Kidney (tissue), 14 donors: ENCODE results near the gene SNRPF. TPM values are rescaled to one million over a fixed set of nuclear protein-coding genes. Genes with fewer than 3 reads are reported as not detected.
"Not testable (repeated sequence)": the region's sequence is repeated elsewhere in the genome, so short reads cannot be mapped to it uniquely, and the experiment has no call there.

Source experiments
- DNase-seq, 5 donors: peaks; one replicate each; pipeline ENCODE4 v3.0.0-alpha.2; 2013 to 2020
- FAIRE-seq: peaks from 2 replicates; lab custom pipeline; 2012; peaks lifted over from hg19 to GRCh38; lab: Jason Lieb, UNC
- H3K27ac ChIP-seq, 2 donors: one replicate each; pipeline ENCODE4 v1.7.0; 2013; ENCODE audit warnings: low read depth in 2 of 2, low read length in 2 of 2, inconsistent platforms in 1 of 2
- H3K27me3 ChIP-seq: one replicate; pipeline ENCODE4 v1.7.1; 2013; ENCODE audit warnings: low read length, inconsistent platforms; ENCODE audit not compliant: control insufficient read depth, insufficient read depth
- H3K36me3 ChIP-seq, 3 donors: one replicate each; pipeline versions ENCODE4 v1.7.0 to v1.7.1; 2013; ENCODE audit warnings: low read length in 3 of 3, control low read depth in 1 of 3, inconsistent platforms in 1 of 3; ENCODE audit not compliant: insufficient read depth in 3 of 3, control insufficient read depth in 2 of 3
- H3K4me1 ChIP-seq, 3 donors: one replicate each; pipeline versions ENCODE4 v1.7.0 to v1.7.1; 2013; ENCODE audit warnings: low read length in 3 of 3, inconsistent platforms in 1 of 3, low read depth in 1 of 3; ENCODE audit not compliant: control insufficient read depth in 2 of 3, insufficient read depth in 2 of 3
- H3K4me3 ChIP-seq, 3 donors: one replicate each; pipeline versions ENCODE4 v1.7.0 to v1.8.1; 2013; ENCODE audit warnings: low read length in 3 of 3, control low read depth in 1 of 3, inconsistent platforms in 1 of 3
- H3K9ac ChIP-seq, 3 donors: one replicate each; pipeline versions ENCODE4 v1.7.0 to v1.7.1; 2013; ENCODE audit warnings: low read length in 3 of 3, control low read depth in 1 of 3, inconsistent platforms in 1 of 3
- H3K9me3 ChIP-seq, 3 donors: one replicate each; pipeline versions ENCODE4 v1.7.0 to v1.7.1; 2013; ENCODE audit warnings: low read length in 3 of 3, control low read depth in 1 of 3, inconsistent platforms in 1 of 3; ENCODE audit not compliant: control insufficient read depth in 2 of 3, insufficient read depth in 1 of 3
- intact Hi-C: fragments of 100-400 bp; cut with DNase I; formaldehyde crosslinking; loops from one replicate; pipeline ENCODE4 v1.11.1; 2022
- polyA plus RNA-seq: library from polyadenylated mRNA; stranded (reverse); fragments of 350-450 nt; fragmentation: Illumina TruSeq; extraction: RNeasy Lipid Tissue Mini Kit (QIAGEN cat#74804); gene quantifications from one replicate; pipeline ENCODE4 v1.2.3, GENCODE V29; 2014; ENCODE audit warnings: low read depth, low replicate concordance; ENCODE audit not compliant: insufficient read depth
- total RNA-seq: library from RNA; stranded (reverse); fragmentation: NEBNext Ultra II Directional; extraction: Animal tissue kit (Norgen Biotek cat#: 25700); gene quantifications from one replicate; pipeline ENCODE4 v1.2.1, GENCODE V29; 2021
- TF ChIP-seq, protein P1 (sequence below): IDR thresholded peaks from 3 replicates; pipeline ENCODE4 v1.5.1; 2012; ENCODE audit warnings: mild to moderate bottlenecking, moderate library complexity, borderline replicate concordance; ENCODE audit not compliant: insufficient read depth; ENCODE audit errors: extremely low read depth
- donor health status: control.
- donor health status: control.
- donor health status: control.
- donor health status: control.
- donor health status: control.
- donor health status: DM: yes; HTN: yes; CAD: no.
- donor health status: Normal renal cell carcinoma (clear cell type).

The SNRPF gene
- total and polyA plus RNA-seq, 2 donors from 2014 or later = 17.7 to 42.1 TPM

DNA sequence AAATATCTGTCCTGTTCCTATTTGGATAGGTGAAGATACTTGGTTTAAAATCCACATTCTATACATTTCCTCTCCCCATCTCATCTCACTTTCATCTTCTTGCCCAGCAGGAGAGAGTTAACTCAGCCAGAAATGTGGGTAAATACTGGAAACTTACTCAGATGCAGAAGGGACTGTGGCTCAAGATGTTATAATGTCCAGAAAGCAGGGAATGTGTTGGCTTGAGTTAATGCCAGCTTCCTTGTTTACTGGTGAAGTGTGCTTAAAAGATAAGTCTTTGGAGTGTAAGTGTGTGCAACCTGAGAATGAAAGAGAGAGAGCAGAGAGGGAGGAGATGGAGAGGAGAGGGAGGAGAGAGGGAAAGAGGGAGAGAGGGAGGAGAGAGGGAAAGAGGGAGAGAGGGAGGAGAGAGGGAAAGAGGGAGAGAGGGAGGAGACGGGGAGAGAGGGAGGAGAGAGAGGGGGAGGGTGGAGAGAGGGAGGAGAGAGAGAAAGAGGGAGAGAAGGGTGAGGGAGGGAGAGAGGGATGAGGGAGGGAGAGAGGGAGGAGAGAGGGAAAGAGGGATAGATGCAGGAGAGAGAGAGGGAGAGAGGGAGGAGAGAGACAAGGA lies 22.0 kb upstream of the SNRPF start:
- H3K36me3 ChIP-seq = no peaks in the 10 kb centered on the region
- H3K9ac ChIP-seq = no peak overlapping the region
- FAIRE-seq (no peak), DNase-seq (peak in 1 of 5 donors; percentile 11)
- H3K4me1 ChIP-seq = peaks cover 0 to 2% (median 0%) of the 10 kb centered on the region in 3 donors
- H3K4me3 ChIP-seq = no peak overlapping the region
- TF ChIP-seq, protein P1, sequence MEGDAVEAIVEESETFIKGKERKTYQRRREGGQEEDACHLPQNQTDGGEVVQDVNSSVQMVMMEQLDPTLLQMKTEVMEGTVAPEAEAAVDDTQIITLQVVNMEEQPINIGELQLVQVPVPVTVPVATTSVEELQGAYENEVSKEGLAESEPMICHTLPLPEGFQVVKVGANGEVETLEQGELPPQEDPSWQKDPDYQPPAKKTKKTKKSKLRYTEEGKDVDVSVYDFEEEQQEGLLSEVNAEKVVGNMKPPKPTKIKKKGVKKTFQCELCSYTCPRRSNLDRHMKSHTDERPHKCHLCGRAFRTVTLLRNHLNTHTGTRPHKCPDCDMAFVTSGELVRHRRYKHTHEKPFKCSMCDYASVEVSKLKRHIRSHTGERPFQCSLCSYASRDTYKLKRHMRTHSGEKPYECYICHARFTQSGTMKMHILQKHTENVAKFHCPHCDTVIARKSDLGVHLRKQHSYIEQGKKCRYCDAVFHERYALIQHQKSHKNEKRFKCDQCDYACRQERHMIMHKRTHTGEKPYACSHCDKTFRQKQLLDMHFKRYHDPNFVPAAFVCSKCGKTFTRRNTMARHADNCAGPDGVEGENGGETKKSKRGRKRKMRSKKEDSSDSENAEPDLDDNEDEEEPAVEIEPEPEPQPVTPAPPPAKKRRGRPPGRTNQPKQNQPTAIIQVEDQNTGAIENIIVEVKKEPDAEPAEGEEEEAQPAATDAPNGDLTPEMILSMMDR = no peak
- H3K27me3 ChIP-seq = no peaks in the 10 kb centered on the region
- H3K9me3 ChIP-seq = no peaks in the 10 kb centered on the region
- H3K27ac ChIP-seq = no peak overlapping the region
- intact Hi-C loops = no loop called here

DNA sequence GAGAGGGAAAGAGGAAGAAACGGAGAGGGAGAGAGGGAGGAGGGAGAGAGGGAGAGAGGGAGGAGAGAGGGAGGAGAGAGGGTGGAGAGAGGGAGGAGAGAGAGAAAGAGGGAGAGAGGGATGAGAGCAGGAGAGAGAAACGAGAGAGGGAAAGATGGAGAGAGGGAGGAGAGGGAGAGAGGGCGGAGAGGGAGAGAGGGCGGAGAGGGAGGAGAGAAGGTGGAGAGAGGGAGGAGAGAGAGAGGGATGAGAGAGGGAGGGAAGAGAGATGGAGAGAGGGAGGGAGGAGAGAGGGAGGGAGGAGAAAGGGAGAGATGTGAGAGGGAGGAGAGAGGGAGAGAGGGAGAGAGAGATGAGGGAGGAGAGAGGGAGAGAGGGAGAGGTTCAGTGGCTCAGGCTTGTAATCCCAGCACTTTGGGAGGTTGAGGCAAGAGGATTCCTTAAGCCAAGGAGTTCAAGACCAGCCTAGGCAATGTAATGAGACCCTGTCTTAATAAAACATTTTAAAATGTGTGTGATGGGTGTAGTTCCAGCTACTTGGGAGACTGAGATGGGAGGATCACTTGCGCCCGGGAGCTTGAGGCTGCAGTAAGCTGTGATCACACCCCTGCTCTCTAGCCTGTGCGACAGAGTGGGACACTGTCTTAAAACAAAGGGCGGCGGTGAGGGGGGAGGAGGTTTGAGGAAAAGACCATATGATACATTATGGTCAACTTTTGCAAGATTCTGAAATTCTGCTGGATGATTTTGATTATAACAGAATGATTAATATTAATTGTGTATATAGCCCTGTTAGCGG lies 21.3 kb upstream of the SNRPF start:
- H3K27me3 ChIP-seq = no peaks in the 10 kb centered on the region
- no peaks in the 10 kb centered on the region for H3K36me3 ChIP-seq
- intact Hi-C loops = no loop called here
- H3K4me3 ChIP-seq = no peak overlapping the region
- no peak for DNase-seq
- no peak for FAIRE-seq
- H3K9ac ChIP-seq = no peak overlapping the region
- TF ChIP-seq, protein P1 = no peak
- H3K4me1 ChIP-seq = peaks cover 0 to 2% (median 0%) of the 10 kb centered on the region in 3 donors
- no peaks in the 10 kb centered on the region for H3K9me3 ChIP-seq
- H3K27ac ChIP-seq = no peak overlapping the region

DNA sequence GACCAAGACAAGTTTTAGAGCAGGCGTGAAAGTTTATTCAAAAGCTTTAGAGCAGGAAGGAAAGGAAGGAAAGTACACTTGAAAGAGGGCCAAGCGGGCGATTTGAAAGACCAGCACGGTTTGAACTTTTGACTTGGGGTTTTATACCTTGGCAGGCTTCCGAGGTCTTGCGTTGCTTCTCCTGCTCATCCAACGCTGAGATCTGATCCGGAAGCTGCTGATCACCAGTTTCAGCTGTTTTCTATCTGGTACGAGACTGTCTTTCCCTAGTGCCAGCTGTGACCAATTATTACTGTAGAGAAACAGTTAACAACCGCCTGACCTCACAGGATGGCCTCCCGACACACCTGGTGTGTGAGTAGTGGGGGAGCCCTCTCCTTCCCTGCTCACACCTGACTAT lies 20.6 kb upstream of the SNRPF start:
- Histone ChIP-seq H3K9me3 (no peaks in the 10 kb centered on the region), H3K36me3 (no peaks in the 10 kb centered on the region), H3K27ac (no peak overlapping the region), H3K4me3 (no peak overlapping the region), H3K27me3 (no peaks in the 10 kb centered on the region), H3K9ac (no peak overlapping the region), H3K4me1 (peaks cover 0 to 2% (median 0%) of the 10 kb centered on the region in 3 donors)
- intact Hi-C loops = no loop called here
- TF ChIP-seq, protein P1 = no peak
- no peak for FAIRE-seq
- DNase-seq = peak in 1 of 5 donors; percentile 7

DNA sequence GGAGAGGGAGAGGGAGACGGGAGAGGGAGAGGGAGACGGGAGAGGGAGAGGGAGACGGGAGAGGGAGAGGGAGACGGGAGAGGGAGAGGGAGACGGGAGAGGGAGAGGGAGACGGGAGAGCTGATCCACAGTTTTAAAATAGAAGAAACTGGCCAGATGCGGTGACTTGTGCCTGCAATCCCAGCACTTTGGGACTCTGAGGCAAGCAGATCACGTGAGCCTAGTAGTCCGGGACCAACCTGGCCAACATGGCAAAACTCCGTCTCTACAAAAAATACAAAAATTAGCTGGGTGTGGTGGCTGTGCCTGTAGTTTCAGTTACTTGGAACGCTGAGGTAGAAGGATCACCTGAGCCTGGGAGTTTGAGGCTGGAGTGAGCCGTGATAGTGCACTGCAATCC lies 16.3 kb upstream of the SNRPF start:
- H3K27me3 ChIP-seq, H3K9ac ChIP-seq, intact Hi-C loops, H3K9me3 ChIP-seq, H3K36me3 ChIP-seq, FAIRE-seq, H3K4me3 ChIP-seq, H3K27ac ChIP-seq, H3K4me1 ChIP-seq: not testable (repeated sequence)
- DNase-seq = peak in 2 of 5 donors; percentile 10 to 36
